Measurements from ENCODE around the gene TRMT10B.

DNA sequence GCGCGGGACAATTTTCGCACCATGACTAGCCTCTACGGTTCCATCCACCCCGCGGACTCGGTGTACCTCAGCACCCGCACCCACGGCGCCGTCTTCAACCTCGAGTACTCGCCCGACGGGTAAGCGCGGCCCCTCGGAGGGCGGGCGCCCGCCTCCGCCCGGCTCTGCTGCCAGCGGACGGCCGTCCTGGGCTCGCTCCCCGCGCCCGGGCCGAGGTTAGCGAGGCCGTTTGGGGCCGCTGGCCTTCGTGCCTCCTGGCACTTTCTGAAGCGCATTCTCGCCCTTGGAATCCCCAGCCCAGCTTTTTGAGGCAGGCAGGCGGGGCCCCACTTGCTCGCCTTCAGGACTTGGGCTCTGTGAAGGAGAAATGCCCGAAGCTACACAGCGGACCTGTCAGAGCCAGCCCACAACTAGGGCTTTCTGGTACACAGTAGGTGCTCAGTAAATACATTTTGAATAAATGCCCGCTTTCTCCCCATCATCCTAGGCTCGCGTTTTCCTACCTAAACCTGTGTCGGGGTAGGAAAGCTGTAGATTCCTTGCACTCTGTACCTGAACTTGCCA, 47.8 kb downstream of the TRMT10B start:
- TF ChIP-seq, protein P1, sequence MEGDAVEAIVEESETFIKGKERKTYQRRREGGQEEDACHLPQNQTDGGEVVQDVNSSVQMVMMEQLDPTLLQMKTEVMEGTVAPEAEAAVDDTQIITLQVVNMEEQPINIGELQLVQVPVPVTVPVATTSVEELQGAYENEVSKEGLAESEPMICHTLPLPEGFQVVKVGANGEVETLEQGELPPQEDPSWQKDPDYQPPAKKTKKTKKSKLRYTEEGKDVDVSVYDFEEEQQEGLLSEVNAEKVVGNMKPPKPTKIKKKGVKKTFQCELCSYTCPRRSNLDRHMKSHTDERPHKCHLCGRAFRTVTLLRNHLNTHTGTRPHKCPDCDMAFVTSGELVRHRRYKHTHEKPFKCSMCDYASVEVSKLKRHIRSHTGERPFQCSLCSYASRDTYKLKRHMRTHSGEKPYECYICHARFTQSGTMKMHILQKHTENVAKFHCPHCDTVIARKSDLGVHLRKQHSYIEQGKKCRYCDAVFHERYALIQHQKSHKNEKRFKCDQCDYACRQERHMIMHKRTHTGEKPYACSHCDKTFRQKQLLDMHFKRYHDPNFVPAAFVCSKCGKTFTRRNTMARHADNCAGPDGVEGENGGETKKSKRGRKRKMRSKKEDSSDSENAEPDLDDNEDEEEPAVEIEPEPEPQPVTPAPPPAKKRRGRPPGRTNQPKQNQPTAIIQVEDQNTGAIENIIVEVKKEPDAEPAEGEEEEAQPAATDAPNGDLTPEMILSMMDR (IDR thresholded peaks at IDR 0.05; ENCODE audit: insufficient read depth, low read depth, low read length), result no peak
- no peak for TF ChIP-seq EZH2 (IDR thresholded peaks at IDR 0.05; ENCODE audit: insufficient read depth, low read length)
